ENCODE measurements around the gene SH3D19. TPM values are rescaled to one million over a fixed set of nuclear protein-coding genes. Genes with fewer than 3 reads are reported as not detected.
"Not testable (repeated sequence)": the region's sequence is repeated elsewhere in the genome, so short reads cannot be mapped to it uniquely, and the experiment has no call there.

SH3D19 gene
- total RNA-seq, 4 donors from 2014 or later, result 35.6 to 73.1 (median 50.5) TPM

- Histone ChIP-seq H3K27ac (no peak overlapping the region), H3K36me3 (no peaks in the 10 kb centered on the region), H3K27me3 (no peaks in the 10 kb centered on the region), H3K4me3 (no peak overlapping the region), H3K9me3 (no peaks in the 10 kb centered on the region), H3K4me1 (no peaks in the 10 kb centered on the region)
- intact Hi-C loops (cut with DNase I; ENCODE audit: low total_unique reads), result no loop called here
- DNase-seq (no peak), ATAC-seq (no peak)
- in situ Hi-C loops (cut with MboI; ENCODE audit: low sequenced_read_pairs in 4 of 4), result loop anchor here in 2 of 4 donors (10.0 to 25.0 kb wide), 3 partner anchors 669 to 1694 kb away; partner anchors contain the start of genes ARFIP1 (in 1 of the 2), GATB (in 1 of the 2) and TIGD4 (in 1 of the 2)
- TF ChIP-seq CTCF (IDR thresholded peaks at IDR 0.05 in 4 of 5, conservative IDR thresholded peaks at IDR 0.05 in 1 of 5) (no peak), POLR2A (IDR thresholded peaks at IDR 0.05) (no peak)
These were observed 232.2 kb downstream of the SH3D19 start for GRCh38 chr4:151093203-151093602.

- DNase-seq, result no peak
- no peaks in the 10 kb centered on the region for H3K36me3 ChIP-seq
- no peak for TF ChIP-seq POLR2A (IDR thresholded peaks at IDR 0.05)
- no peak for TF ChIP-seq CTCF (IDR thresholded peaks at IDR 0.05 in 4 of 5, conservative IDR thresholded peaks at IDR 0.05 in 1 of 5)
- no peaks in the 10 kb centered on the region for H3K27me3 ChIP-seq
- H3K4me1 ChIP-seq, result no peaks in the 10 kb centered on the region
- no peak overlapping the region for H3K4me3 ChIP-seq
- in situ Hi-C loops (cut with MboI; ENCODE audit: low sequenced_read_pairs in 4 of 4) (loop anchor here in 2 of 4 donors (10.0 to 25.0 kb wide), 3 partner anchors 670 to 1695 kb away; partner anchors contain the start of genes ARFIP1 (in 1 of the 2), GATB (in 1 of the 2) and TIGD4 (in 1 of the 2)), intact Hi-C loops (cut with DNase I; ENCODE audit: low total_unique reads) (no loop called here)
- no peaks in the 10 kb centered on the region for H3K9me3 ChIP-seq
- no peak for ATAC-seq
- H3K27ac ChIP-seq, result no peak overlapping the region
These were observed 232.9 kb downstream of the SH3D19 start for GRCh38 chr4:151092488-151092887.

- Histone ChIP-seq H3K27me3 (no peaks in the 10 kb centered on the region), H3K4me1 (no peaks in the 10 kb centered on the region), H3K27ac (no peak overlapping the region), H3K36me3 (no peaks in the 10 kb centered on the region), H3K9me3 (no peaks in the 10 kb centered on the region), H3K4me3 (no peak overlapping the region)
- DNase-seq (no peak), ATAC-seq (no peak)
- no peak for TF ChIP-seq CTCF (IDR thresholded peaks at IDR 0.05 in 4 of 5, conservative IDR thresholded peaks at IDR 0.05 in 1 of 5)
- TF ChIP-seq POLR2A (IDR thresholded peaks at IDR 0.05), result no peak
- intact Hi-C loops (cut with DNase I; ENCODE audit: low total_unique reads) (no loop called here), in situ Hi-C loops (cut with MboI; ENCODE audit: low sequenced_read_pairs in 4 of 4) (loop anchor here in 2 of 4 donors (10.0 to 25.0 kb wide), 3 partner anchors 671 to 1696 kb away; partner anchors contain the start of genes ARFIP1 (in 1 of the 2), GATB (in 1 of the 2) and TIGD4 (in 1 of the 2))
These were observed 234.4 kb downstream of the SH3D19 start for GRCh38 chr4:151091047-151091446.

GRCh38 chr4:151087467-151087866, 237.9 kb downstream of the SH3D19 start:
- no peak overlapping the region for H3K27ac ChIP-seq
- in situ Hi-C loops (cut with MboI; ENCODE audit: low sequenced_read_pairs in 4 of 4), result loop anchor here in 2 of 4 donors (25.0 kb wide), 2 partner anchors 675 to 1700 kb away; partner anchors contain the start of genes ARFIP1 (in 1 of the 2), GATB (in 1 of the 2) and TIGD4 (in 1 of the 2)
- no peaks in the 10 kb centered on the region for H3K9me3 ChIP-seq
- H3K4me3 ChIP-seq, result no peak overlapping the region
- H3K27me3 ChIP-seq, result no peaks in the 10 kb centered on the region
- TF ChIP-seq POLR2A (IDR thresholded peaks at IDR 0.05), result no peak
- no peak for TF ChIP-seq CTCF (IDR thresholded peaks at IDR 0.05 in 4 of 5, conservative IDR thresholded peaks at IDR 0.05 in 1 of 5)
- DNase-seq (no peak), ATAC-seq (no peak)
- intact Hi-C loops (cut with DNase I; ENCODE audit: low total_unique reads), result no loop called here
- no peaks in the 10 kb centered on the region for H3K4me1 ChIP-seq
- no peaks in the 10 kb centered on the region for H3K36me3 ChIP-seq

GRCh38 chr4:151077978-151078377, 247.4 kb downstream of the SH3D19 start:
- H3K4me1 ChIP-seq; ATAC-seq; H3K36me3 ChIP-seq; intact Hi-C loops (cut with DNase I; ENCODE audit: low total_unique reads); DNase-seq; H3K27me3 ChIP-seq; H3K9me3 ChIP-seq; H3K27ac ChIP-seq; H3K4me3 ChIP-seq: not testable (repeated sequence)
- in situ Hi-C loops (cut with MboI; ENCODE audit: low sequenced_read_pairs in 4 of 4), result loop anchor here in 2 of 4 donors (25.0 kb wide), 2 partner anchors 684 to 1709 kb away; partner anchors contain the start of genes ARFIP1 (in 1 of the 2), GATB (in 1 of the 2) and TIGD4 (in 1 of the 2)
